Fibroblast of villous mesenchyme (primary cell): ENCODE data around the gene BRCA1. TPM values are rescaled to one million over a fixed set of nuclear protein-coding genes. Genes with fewer than 3 reads are reported as not detected.
A peak's percentile ranks its signal among the peaks of the same experiment; 100 is the strongest.

ENCODE experiments used
- DNase-seq: peaks from one replicate; pipeline ENCODE4 v3.0.0-alpha.2; 2010; ENCODE audit warnings: low read depth
- H3K4me3 ChIP-seq: 2 replicates; pipeline ENCODE4 v1.5.1; 2011; ENCODE audit warnings: low read depth, mild to moderate bottlenecking, low read length
- total RNA-seq: library from RNA; depleted of rRNA; stranded (reverse); fragments of >200 nt; gene quantifications from 2 replicates; pipeline ENCODE4 v1.2.3, GENCODE V29; 2012
- TF ChIP-seq, protein P1 (sequence below): IDR thresholded peaks from 2 replicates; pipeline ENCODE4 v1.5.1; 2012; ENCODE audit warnings: low read depth, mild to moderate bottlenecking, low read length; ENCODE audit not compliant: insufficient read depth

Gene BRCA1
- total RNA-seq, 1 donor = 16.8 TPM

DNA sequence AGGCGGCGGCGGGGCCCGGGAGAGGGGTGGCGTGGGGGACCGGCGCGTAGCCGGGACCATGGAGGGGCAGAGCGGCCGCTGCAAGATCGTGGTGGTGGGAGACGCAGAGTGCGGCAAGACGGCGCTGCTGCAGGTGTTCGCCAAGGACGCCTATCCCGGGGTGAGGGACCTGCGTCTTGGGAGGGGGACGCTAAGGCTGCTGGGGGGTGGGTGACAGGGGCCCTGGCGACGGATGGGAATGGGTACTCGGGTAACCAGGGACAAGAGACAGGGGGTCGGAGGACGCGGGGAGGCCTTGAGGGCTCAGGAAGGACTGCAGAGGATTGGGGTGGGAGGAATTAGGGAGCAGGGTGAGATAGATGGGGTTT, 99.9 kb downstream of the BRCA1 start:
- H3K4me3 ChIP-seq = peak overlapping the region; percentile 49
- no peak for DNase-seq
- TF ChIP-seq, protein P1, sequence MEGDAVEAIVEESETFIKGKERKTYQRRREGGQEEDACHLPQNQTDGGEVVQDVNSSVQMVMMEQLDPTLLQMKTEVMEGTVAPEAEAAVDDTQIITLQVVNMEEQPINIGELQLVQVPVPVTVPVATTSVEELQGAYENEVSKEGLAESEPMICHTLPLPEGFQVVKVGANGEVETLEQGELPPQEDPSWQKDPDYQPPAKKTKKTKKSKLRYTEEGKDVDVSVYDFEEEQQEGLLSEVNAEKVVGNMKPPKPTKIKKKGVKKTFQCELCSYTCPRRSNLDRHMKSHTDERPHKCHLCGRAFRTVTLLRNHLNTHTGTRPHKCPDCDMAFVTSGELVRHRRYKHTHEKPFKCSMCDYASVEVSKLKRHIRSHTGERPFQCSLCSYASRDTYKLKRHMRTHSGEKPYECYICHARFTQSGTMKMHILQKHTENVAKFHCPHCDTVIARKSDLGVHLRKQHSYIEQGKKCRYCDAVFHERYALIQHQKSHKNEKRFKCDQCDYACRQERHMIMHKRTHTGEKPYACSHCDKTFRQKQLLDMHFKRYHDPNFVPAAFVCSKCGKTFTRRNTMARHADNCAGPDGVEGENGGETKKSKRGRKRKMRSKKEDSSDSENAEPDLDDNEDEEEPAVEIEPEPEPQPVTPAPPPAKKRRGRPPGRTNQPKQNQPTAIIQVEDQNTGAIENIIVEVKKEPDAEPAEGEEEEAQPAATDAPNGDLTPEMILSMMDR = no peak

DNA sequence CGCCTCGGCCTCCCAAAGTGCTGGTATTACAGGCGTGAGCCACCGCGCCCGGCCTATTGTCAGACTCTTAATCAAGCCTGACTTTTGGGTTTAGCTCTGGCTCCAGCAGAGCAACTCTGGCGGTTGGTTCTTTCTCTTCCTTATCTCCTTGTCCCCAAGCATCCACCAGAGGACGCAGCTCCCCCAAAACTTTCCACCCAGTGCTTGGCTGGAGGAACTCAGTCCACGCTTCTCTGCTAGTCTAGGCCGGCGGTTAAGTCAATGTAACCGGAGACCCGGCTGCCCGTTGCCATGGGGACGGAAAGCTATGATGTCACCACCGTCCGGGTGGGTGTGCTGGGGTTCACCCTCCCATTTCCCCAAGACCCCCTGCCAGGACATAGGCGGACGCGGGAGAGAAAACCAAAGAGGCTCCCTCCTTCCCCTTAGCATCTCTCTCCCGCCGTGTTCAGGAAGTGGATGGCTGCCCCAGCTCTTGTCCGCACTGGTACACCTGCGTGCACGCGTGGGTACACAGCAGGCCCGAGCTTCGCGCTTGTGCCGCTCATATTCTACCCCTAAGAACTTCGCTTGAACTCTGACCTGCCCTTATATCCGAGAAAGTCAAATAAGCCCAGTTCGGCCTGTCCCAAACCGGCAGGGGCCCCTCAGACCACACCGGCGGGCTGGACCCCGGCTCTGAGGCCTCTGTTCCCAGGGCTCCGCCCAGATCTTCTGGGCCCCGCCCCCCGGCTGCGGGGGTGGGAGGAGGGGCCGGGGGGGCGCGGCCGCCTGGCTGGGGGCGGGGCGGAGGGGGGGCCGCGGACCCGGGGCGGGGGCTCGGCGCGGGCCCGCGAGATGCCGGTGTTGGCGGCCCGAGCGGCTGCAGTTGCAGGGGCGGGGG, 100.5 kb downstream of the BRCA1 start, which contains the start of gene RND2:
TSS of gene RND2 (plus strand) at position 825 of the 883 bp plus-strand sequence. CDS start 117 bp downstream, outside the sequence.
- TF ChIP-seq, protein P1 = peak; percentile 82
- peak; percentile 96 for DNase-seq
- peak within 1 kb of the TSS; percentile 66 for H3K4me3 ChIP-seq

DNA sequence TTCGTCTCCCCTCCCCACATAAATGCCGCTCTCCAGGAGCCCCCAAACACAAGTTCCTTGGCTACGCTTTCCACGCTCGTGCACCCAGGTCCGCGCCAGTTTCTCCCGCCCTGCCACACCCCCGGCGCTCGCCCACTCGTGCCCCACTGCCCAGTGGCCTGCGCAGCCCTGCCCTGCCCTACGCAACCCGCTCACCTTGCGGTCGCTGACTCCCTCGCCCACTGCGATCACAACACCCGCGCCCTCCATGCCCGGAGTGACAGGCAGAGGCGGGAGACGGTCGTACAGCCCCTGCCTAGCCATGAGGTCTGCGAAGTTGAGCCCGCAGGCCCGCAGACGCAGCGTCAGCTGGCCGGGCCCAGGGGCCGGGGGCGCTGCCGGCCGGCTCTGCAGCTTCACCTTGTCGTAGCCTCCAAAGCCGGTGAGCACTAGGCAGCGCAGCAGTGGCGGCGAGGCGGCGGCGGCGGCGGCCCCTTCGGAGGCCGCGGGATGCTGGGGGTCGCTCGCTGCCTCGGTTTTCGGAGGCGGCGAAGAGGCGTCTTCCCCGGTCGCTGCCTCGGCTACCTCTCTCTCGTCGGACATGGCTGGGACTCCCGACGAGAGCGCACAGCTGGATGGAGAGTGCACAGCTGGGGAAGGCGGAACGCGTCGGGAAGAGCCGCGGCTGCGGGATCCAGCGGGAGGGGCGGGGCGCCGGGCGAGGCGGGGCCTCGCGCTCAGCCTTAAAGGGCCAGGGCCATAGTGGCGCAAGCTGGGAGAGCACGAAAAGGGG, 103.2 kb downstream of the BRCA1 start, which contains the start of gene VAT1:
TSS of gene VAT1 (minus strand) at position 645 of the 772 bp plus-strand sequence. CDS start at position 582, 63 bp downstream.
- peak; percentile 80 for DNase-seq
- TF ChIP-seq, protein P1 = no peak
- peak within 1 kb of the TSS; percentile 99 for H3K4me3 ChIP-seq

DNA sequence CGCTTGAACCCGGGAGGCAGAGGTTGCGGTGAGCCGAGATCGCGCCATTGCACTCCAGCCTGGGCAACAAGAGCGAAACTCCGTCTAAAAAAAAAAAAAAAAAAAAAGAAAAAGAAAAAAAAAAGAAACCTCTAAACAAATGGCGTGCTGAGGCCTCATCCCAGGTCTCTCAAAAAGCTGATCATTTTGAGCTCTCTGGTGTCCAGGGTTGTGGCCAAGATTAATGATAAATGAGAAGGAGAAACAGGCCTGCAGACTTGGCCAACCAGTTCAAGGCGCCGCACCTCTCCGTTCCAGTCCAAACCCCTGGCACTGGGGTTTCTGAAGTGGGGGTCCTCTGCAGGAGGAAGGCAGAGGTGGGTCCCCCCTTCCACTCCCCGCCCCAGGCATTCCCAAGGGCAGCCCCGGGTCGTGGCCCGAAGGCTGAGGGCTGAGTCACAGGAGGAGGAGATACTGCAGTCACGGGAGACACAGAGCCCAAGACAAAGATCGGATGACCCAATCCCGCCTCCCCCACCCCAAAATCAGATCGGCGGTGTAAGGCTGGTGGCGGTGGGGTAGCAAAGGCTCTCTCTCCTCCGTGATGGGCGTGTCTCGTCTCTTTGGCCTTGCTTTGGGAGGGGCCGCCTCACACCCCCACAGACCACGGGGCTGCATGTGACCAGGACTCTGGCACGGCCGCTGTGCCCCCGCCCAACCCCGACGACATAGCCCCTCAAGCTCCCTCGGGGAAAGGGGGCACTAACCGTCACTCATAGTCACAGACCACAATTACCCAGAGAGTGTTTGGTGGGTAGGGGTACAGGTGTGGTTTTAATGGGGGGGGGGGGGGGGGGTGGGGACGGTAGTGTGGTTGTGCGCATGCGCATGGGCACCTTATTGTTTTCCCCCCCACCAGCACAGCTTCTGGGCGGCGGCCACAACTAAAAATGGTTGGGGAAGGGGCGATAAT, 104.1 kb downstream of the BRCA1 start:
- H3K4me3 ChIP-seq = peak overlapping the region; percentile 99
- TF ChIP-seq, protein P1 = no peak
- DNase-seq = peak; percentile 83

DNA sequence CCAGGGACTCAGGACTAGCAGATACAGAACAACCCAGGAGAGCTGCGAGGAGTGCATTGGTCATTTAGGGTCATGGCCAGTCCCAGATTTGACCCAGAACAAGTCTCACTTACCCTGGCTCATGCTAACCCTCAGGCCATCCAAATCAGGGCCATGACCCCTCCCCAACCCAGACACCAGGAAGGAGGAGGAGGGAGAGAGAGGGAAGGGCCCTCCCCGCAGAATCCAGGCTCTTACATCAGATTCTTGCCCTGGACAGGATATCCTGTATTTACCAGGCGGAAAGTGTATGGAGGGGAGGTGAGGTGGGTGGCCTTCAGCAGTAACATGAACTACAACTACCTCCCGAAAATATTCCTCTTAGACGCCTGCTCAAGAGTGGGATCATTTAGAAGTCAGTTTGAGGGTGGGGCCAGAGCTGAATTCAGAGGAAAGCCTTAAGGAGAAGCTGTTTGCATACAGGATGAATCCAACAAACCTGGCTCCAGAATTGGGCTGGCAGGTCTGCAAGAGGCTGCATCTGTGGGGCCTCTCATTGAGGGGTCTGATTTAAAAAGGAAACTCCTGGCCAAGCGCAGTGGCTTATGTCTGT, 105.0 kb downstream of the BRCA1 start:
- TF ChIP-seq, protein P1 = no peak
- H3K4me3 ChIP-seq = peak overlapping the region; percentile 99
- DNase-seq = peak; percentile 59
